NCI-H1092 (cell line): ENCODE measurements around the gene TOLLIP.
"Not testable (repeated sequence)": the region's sequence is repeated elsewhere in the genome, so short reads cannot be mapped to it uniquely, and the experiment has no call there.

ENCODE experiments used
- DNase-seq: peaks from one replicate; lab custom pipeline; 2025; lab: John Stamatoyannopoulos, UW

Gene TOLLIP

DNA sequence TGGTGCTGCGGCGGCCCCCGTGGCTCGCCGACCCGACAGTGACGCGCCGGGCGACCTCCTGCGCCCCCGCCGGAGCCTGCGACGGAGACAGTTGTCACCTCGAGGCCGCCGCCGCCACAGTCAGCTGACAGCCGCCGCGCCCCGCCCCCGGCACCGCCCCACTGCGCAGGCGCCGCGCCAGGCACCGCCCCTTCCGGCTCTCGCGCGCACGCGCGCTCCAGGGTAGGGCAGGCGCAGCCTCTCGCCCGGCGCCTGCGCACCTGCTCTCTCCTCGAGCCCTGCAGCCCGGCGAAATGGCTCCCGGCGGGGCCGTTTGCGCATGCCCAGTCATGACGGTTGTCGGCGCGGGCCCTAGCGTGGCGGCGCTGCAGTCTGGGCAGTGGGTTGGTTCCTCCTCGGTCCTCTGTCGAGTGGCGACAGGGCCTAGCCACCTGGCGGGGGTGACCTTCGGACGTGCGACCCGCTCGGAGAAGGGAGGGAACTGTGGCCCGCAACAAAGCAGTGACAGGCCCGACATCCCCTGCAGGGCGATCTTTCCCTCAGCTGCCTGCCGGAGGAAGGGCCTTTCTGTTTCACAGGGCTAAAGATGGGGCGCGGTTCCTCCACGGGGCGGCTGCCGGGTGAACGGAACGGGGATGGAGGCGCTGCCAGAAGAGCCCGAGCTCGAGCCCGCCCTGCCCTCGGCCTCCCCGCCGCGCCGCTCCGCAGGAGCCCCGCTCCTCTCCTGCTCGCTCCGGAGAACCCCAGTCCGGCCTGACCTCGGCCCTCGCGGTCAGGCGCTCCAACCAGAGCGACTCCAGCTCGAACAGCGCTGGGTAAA is at the start of gene TOLLIP:
Gene TOLLIP (minus strand): TSS at position 135 of the 820 bp plus-strand sequence. CDS start 134 bp downstream, at position 1.
- DNase-seq = peak; percentile 93

DNA sequence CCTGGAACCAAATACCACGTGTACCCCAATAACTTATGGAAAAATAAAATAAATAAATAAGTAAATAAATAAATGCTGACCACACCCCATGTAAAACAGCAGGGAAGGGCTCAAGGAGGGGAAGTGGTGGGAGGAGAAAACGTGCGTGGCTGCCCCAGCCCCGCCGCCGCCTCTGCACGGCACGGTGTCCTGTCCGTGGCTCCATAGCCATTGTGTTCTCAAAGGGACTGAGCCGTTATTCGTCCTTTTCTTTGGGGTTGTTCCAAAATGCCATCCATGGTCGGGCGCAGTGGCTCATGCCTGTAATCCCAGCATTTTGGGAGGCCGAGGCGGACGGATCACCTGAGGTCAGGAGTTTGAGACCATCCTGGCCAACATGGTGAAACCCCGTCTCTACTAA is 49.5 kb upstream of the TOLLIP start:
- DNase-seq = not testable (repeated sequence)

DNA sequence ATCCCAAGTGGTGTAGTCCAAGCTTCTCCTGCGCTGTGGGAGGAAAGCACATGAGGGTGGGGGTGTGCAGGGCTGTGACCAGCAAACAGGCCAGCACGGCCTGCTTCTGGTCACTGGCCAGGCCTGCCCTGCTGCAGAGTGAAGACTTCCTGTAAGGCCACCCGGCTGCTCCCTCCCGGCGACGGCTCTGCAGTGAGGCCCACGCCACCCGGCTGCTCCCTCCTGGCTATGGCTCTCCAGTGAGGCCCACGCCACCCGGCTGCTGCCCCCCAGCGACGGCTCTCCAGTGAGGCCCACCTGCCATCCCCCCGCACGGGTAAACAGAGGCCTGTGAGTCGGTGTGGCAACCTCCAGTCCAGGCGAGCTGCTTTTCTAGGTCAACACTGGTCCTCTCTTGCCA is 48.9 kb upstream of the TOLLIP start:
- no peak for DNase-seq

DNA sequence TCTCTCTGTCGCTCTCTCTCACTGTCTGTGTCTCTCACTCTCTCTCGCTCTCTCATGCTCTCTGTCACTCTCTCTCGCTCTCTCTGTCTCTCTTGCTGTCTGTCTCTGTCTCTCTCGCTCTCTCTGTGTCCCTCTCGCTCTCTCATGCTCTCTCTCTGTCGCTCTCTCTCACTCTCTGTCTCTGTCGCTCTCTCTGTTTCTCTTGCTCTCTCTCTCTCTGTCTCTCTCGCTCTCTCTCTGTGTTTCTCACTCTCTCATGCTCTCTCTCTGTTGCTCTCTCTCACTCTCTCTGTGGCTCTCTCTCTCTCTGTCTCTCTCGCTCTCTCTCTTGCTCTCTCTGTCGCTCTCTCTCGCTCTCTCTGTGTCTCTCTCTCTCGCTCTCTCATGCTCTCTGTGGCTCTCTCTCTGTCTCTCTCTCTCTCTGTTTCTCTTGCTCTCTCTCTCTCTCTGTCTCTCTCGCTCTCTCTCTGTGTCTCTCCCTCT is 47.1 kb upstream of the TOLLIP start:
- no peak for DNase-seq

DNA sequence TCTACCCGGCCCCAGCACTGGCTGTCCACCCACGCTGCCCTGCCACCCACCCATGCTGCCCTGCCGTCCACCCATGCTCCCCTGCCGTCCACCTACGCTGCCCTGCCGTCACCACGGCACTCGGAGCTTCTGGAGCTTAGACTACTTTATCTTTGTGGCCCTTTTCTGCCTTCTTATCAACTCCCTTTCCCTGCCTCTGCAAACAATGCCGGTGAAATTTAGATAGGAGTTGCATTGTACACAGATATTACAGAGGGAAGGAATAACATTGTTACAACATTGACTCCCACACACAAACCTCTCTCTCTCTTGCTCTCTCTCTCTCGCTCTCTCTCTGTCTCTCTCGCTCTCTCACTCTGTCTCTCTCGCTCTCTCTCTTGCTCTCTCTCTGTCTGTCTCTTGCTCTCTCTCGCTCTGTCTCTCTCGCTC is 46.6 kb upstream of the TOLLIP start:
- DNase-seq = no peak

DNA sequence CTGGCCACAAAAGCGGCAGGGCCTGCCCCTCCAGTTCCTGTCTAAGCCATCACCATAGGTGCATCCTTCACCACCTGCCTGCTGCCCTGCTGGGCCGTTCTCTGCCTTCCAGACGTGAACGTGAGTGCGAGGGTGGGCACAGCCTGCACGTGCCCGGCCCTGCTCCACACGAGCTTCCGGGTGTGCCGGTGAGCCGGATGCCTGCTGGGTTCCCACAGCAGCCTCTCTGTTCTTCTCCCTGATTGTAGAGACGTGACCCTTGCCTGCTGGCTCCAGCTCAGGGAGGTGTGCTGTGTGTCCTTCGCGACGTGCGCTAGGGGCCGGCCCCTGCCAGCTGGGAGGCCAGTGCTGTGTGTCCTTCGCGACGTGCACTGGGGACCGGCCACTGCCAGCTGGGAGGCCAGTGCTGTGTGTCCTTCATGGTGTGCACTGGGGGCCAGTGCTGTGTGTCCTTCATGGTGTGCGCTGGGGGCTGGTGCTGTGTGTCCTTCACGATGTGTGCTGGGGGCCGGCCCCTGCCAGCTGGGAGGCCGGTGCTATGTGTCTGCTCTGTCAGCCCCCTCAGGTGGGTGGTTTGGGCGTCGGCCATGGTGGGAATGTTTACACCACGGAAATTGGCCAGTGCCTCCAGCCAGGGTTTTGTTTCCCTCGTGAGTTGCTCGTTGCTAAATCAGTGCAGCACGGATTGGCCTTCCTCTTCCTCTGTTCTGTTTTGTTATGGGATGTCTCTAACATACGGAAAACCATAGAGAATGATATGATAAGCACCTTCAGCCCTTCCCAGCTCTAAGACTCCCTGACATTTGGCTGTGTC is 44.9 kb upstream of the TOLLIP start:
- no peak for DNase-seq

DNA sequence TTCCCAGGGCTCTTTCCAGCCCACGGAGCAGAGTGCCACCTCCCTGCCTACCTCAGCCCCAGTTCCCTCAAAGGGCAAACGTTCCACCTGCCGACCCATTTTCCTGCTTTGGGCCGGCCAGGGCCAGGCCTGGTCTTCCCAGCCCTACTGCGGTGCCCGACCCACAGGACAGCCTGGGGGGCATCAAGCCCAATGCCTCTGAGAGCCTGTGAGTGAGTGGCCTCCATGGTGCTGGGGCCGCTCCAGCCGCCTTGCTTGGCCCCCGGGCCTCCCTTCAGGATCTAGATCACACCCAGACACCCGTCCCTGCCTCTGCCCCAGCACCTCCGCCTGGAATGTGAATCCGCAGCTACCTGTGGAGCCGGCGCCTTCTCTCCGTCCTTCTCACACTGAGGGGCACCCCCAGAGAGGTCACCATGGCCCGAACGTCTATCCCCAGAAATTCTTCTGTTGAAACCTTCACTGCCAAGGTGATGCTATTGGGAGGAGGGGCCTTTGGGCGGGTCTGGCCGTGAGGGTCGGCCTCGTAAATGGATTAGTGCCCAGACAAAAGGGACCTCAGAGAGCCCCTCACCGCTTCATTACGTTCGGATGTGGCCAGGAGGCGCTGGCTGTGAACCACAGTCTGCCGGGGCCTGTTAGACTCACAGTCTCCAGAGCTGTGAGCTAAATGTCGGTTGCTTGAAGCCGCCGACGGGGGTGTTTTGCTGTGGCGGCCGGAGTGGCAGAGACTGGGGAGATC is 44.1 kb upstream of the TOLLIP start:
- DNase-seq = no peak

DNA sequence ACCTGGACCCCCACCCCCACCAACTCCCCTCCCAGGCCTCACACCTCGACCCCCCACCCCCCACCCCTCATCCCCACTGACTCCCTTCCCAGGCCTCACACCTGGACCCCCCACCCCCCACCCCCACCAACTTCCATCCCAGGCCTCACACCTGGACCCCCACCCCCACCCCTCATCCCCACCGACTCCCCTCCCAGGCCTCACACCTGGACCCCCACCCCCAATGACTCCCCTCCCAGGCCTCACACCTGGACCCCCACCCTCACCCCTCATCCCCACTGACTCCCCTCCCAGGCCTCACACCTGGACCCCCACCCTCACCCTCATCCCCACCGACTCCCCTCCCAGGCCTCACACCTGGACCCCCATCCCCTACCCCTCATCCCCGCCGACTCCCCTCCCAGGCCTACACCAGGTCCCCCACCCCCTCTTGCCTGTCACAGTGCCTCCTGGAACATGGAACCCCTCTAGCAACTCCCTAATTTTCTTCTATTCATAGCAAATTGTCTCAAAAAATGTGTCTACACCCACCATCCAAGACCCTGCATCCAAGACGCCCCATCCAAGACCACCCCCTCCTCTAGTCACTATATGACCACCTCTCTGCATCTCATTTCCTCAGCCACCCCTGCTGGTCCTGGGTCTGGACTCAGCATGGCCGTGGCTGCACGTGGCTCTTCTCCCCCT is 43.4 kb upstream of the TOLLIP start:
- DNase-seq = no peak

DNA sequence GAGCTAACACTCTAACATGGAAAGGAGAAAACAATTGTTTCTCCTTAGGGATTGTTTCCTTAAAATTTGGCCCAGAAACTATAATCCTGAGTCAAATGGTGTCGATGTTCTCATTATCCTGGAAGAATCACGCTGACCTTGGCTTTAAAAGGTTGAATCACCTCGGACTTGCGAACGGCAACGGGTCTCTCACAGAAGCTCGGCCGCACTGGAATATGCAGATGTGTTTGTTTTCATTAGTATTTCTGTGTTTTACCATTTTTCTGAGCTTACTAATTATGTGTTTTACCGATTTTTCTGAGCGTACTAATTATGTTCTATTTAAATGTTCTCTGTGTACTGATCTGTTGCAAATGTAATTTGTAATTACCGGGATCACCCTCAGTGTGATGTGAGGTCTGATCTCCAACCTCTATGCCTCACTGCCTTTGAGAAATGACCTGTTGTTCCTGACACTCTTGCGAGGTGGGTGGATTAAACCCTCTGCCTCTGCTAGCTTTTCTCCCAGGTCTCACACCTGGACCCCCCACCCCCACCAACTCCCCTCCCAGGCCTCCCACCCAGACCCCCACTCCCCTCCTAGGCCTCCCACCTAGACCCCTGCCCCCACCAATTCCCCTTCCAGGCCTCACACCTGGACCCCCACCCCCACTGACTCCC is 42.0 kb upstream of the TOLLIP start:
- DNase-seq = no peak

DNA sequence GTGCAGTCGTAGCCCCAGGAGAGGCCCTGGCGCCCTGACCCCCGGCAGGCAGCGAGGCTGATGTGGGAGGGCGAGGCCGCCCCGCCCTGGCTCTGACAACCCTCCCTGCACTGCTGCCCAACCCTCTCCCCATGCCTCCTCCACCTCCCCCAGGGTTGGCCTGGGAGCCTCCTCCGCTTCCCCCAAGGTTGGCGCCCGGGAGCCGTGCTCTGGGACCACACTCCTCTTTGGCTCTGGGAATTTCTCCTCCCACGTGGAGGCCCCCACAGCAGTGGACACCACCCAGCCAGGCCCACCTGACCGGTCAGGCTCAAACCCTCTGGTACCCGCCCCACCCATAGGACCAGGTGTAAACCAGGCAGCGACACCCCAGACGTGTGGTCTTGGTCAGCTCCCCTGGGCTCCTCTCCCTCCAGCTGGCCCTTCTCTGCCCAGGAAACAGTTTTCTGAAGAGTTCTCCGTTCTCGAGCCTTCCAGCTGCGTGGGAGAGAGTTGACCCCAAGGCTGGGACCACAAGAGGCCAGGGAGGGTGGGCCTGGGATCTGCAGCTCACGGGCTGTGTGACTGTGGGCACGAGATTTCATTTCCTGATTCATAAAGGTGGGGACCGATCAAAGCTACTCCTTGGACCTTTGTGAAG is 40.8 kb upstream of the TOLLIP start:
- DNase-seq = no peak

DNA sequence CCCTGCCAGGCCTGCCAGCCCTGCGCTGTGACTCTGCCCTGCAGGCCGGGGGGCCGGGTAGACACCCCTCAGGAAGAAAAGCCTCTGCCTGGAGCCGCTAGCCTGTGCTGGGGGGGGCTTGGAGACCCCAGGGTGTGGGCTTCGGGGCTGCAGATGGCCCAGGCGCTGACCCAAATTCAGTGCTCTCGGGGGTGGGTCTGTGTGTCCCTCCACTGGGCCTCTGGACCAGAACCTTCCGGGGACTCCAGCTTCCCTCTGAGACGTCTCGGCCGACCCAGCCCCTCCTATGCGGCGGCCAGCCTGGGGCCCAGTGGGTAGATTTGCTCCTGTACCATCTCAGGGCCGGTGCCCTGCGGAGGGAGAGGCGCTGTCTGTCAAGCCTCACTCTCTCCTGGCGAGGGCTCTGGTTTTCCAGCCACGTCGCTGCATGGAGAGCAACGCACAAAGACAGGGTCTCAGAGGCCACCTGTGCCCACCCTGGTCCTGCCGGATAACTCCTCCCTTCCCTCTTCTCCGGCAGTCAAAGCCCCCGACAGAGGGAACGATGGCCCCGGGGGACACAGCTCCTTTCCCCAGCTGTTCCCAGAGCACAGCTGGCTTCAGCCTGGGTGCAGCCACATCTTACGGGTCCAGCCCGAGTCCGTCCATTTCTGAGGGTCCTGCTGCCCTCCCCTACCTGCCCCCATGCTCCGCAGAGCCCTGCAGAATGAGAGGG is 40.1 kb upstream of the TOLLIP start:
- no peak for DNase-seq

DNA sequence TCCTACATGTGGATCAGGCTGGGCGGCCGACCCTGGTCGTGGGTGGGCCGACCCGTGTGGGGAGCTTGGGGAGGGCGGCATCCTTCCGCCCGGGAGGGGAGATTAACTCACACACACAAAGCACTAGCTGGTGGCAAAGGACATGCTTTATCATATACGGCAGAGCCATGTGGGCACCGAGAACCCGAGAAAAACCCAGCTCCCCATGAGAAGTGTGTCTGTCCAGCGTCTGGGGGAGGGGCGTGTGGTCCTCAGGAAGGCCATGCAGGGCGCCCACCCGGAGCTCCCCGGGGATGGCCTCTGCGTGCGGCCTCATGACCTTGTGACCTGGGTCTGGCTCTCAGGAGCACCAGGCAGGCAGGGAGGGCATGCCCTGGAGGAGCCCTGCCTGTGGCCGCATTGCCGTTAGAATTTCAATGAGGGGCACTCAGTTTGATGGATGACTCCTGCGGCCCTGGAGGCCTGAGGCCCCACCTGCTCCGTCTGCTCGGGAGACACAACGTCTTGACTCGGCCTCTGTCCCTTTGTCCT is 39.4 kb upstream of the TOLLIP start:
- DNase-seq = no peak

DNA sequence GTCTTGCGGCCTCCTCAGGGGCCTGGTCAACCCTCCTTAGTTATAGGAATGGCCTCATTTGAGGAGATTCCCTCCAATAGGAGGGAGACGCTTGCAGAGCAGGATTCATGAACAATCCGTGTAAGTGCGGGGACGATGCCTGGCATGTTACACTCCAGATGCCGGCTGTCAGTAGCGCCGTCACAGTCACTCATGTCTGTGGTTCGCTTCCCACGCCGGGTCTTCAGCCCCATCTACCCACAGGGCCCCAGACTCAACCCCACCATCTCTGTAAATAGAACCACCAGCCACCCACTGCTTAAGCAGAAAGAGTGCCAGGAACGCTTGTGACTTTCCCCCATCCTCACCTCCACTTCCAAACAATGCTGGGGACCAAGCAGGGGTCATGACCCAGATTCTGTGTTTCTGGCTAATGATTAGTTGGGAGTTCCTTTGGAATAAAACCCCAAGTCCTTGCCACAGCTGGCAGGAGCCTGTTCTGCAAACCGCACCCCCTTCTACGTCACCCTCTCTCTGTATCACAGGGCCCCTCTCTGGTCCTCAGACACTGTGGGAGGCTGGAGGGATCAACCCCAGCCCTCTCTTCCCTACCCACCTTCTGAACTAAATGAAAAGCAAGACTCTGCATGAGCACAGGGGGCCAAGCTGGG is 38.8 kb upstream of the TOLLIP start:
- DNase-seq = no peak

DNA sequence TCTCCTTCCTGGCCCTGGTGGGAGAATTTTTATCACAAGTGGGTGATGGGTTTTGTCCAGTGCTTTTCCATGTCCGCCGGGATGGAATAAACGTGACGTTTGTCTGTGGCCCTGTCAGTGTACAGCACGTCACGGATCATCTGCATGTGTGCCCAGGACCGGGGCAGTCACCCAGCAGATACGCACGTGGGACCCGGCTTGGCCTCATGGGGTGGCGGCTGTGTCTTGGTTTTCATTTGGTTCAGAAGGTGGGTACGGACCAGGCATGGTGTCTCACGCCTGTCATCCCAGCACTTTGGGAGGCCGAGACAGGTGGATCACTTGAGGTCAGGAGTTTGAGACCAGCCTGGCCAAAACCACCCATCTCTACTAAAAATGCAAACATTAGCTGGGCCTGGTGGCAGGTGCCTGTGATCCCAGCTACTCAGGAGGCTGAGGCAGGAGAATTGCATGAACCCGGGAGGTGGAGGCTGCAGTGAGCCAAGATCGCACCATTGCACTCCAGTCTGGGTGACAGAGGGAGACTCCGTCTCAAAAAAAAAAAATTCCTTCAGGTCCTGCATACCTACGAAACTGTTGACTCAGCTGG is 38.1 kb upstream of the TOLLIP start:
- DNase-seq = not testable (repeated sequence)

DNA sequence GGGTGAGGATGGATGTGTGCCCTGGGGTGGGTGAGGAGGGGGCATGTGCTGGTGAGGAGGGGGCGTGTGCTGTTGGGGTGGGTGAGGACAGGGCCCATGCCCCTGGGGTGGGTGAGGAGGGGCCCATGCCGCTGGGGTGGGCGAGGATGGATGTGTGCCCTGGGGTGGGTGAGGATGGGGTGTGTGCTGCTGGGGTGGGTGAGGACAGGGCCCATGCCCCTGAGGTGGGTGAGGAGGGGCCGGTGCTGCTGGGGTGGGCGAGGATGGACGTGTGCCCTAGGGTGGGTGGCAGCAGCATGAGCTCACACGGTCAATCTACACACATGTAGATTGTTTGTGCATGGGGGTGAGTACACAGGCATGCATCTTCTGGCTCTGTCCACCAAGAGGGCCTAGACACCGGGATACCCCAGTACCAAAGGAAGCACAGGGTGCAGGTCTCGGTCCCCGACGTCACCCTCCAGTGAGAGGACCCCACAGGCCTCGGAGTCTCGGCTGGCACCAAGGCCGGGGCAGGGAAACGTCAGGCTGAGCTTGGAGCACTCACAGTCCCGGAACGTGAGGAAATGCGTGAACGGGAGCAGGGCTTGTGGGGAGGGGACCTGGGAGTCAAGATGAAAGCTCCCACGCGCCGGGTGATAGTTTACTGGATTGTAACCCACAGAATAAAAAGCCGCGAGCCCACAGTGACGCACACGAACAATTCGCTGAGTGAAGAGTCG is 37.4 kb upstream of the TOLLIP start:
- no peak for DNase-seq

DNA sequence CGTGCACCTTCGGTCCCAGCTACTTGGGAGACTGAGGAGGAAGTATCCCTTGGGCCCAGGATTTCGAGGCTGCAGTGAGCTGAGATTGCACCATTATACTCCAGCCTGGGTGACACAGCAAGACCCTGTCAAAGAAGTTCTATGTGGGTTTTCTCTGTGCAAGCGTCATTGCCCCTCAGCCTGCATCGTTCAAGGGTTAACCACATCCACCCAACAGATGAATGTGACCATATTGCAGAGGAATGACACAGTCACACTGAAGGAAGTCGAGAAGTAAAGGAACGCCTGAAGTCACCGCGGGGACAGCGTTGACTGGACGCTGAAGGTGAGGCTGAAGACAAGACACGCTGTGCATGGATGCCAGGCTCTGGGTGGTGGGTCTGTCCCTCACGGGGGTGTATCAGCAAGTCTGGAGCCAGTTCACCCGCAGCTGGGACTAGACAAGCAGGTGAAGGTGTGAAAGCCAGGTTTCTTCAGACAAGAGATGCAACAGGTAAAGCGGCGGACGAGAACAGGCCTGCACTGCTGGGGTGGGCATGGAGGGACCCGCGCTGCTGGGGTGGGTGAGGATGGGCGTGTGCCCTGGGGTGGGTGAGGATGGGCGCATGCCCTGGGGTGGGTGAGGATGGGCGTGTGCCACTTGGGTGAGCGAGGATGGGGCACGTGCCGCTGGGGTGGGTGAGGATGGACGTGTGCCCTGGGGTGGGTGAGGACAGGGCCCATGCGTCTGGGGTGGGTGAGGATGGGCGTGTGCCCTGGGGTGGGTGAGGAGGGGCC is 36.5 kb upstream of the TOLLIP start:
- no peak for DNase-seq

DNA sequence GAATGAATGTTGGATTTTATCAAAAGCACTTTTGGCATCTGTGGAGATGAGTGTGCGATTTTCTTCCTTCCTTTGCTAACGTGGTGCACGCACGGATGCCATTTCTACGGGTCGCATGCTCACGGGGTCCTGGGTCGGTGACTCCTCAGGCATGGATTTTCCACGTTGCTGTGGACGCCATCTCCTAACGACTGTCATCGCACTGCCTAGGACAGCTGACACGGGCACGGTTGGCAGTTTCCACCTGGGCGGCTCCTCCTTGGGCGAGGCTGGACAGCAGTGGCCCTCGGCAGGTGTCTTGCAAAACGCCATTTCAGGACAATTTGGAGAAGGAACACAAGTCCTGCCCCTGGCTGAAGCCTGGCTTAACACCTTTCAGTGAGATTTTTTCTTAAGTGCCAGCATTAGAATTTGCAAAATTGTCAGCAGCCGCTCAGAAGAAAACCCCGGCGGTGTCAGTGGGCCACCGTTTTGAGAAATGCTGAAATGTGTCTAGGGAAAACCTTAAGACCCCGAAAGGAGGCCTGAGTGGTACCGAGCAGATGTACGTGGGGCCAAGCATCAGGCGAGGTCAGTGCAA is 34.7 kb upstream of the TOLLIP start:
- DNase-seq = no peak
